Astrocyte (in vitro differentiated cells and primary cell): ENCODE data around the gene RAB40C.

Experiments
- CTCF ChIP-seq: IDR thresholded peaks from 2 replicates; pipeline ENCODE4 v1.5.1; 2011; ENCODE audit warnings: low read depth, mild to moderate bottlenecking, inconsistent platforms, low read length, moderate library complexity; ENCODE audit not compliant: insufficient read depth
- EZH2 ChIP-seq: IDR thresholded peaks from 2 replicates; pipeline ENCODE4 v1.6.1; 2012; ENCODE audit warnings: mild to moderate bottlenecking, low read length, inconsistent platforms; ENCODE audit not compliant: insufficient read depth

- no peak for TF ChIP-seq CTCF
- TF ChIP-seq EZH2, result no peak
Measured at GRCh38 chr16:591231-591630, 1.4 kb downstream of the RAB40C start.
